A549 (cell line): ENCODE results near the gene OR2H1. TPM values are rescaled to one million over a fixed set of nuclear protein-coding genes. Genes with fewer than 3 reads are reported as not detected.

Source experiments
- ATAC-seq, 2 experiments: fragments of 200-7000 bp in 1 of 2; fragments of >200 bp in 1 of 2; cut with Nextera tagmentation in 1 of 2; cut with Tn5 transposase in 1 of 2; 3 replicates each; pipeline versions ENCODE4 v1.8.0 to v1.9.1; 2018 to 2020; ENCODE audit warnings: mild to moderate bottlenecking in 1 of 2, moderate library complexity in 1 of 2
- CTCF ChIA-PET: fragments of 300-600 bp; sonication (Branson Sonifier 250); formaldehyde crosslinking; extraction: SDS; loops from one replicate; lab custom pipeline; 2021; ENCODE audit warnings: antibody characterized with exemption, inconsistent platforms; lab: Yijun Ruan, JAX
- POLR2A ChIA-PET: fragments of 350-600 bp; formaldehyde crosslinking; extraction: SDS; loops from one replicate; lab custom pipeline; 2021; ENCODE audit warnings: antibody characterized with exemption, inconsistent platforms; lab: Yijun Ruan, JAX
- DNase-seq, 2 experiments: peaks; one replicate each; pipeline versions ENCODE4 v3.0.0 to v3.0.0-alpha.2; 2011 to 2016; ENCODE audit warnings: low read depth in 1 of 2, low spot score in 1 of 2
- FAIRE-seq: peaks from 2 replicates; lab custom pipeline; 2011; peaks lifted over from hg19 to GRCh38; lab: Jason Lieb, UNC
- H3K27ac ChIP-seq, 2 experiments: fragments of >200 bp; sonication (Bioruptor Twin); formaldehyde crosslinking; 3 replicates each; pipeline ENCODE4 v1.5.1; 2016 to 2017
- H3K4me1 ChIP-seq: fragments of >200 bp; sonication (Bioruptor Twin); formaldehyde crosslinking; 3 replicates; pipeline ENCODE4 v1.6.1; 2016
- H3K4me2 ChIP-seq: fragments of >200 bp; sonication (Bioruptor Twin); formaldehyde crosslinking; 3 replicates; pipeline ENCODE4 v1.6.1; 2016
- H3K4me3 ChIP-seq: fragments of >200 bp; sonication (Bioruptor Twin); formaldehyde crosslinking; 3 replicates; pipeline ENCODE4 v1.5.1; 2016
- H3K9me3 ChIP-seq: fragments of >200 bp; sonication (Bioruptor Twin); formaldehyde crosslinking; 3 replicates; pipeline ENCODE4 v1.6.1; 2016
- E2F6 ChIP-seq: IDR thresholded peaks from 2 replicates; pipeline ENCODE4 v1.6.1; 2012; ENCODE audit warnings: low read depth, borderline replicate concordance
- FOSL2 ChIP-seq, 2 experiments: fragments of 450-650 bp in 1 of 2; fragments of >200 bp in 1 of 2; sonication (Bioruptor Twin) in 1 of 2; formaldehyde crosslinking; IDR thresholded peaks; 2 replicates each; pipeline versions ENCODE4 v1.5.0 to v1.6.1; 2016 to 2020; ENCODE audit warnings: mild to moderate bottlenecking in 1 of 2, moderate library complexity in 1 of 2
- HES2 ChIP-seq: fragments of >200 bp; sonication (Bioruptor Twin); formaldehyde crosslinking; IDR thresholded peaks from 2 replicates; pipeline ENCODE4 v1.6.1; 2016
- HMGXB4 ChIP-seq: fragments of 250-450 bp; sonication (Bioruptor Pico); IDR thresholded peaks from 2 replicates; pipeline ENCODE4 v1.5.0; 2021; ENCODE audit warnings: mild to moderate bottlenecking, moderate library complexity, borderline replicate concordance
- HOXA7 ChIP-seq: fragments of 250-450 bp; sonication (Bioruptor Pico); IDR thresholded peaks from 2 replicates; pipeline ENCODE4 v1.5.0; 2020; ENCODE audit warnings: mild to moderate bottlenecking, moderate library complexity
- HOXB13 ChIP-seq: fragments of 250-450 bp; sonication (Bioruptor Pico); IDR thresholded peaks from 2 replicates; pipeline ENCODE4 v1.5.0; 2020; ENCODE audit warnings: low read depth, mild to moderate bottlenecking, moderate library complexity
- HOXB5 ChIP-seq: fragments of 250-450 bp; sonication (Bioruptor Pico); IDR thresholded peaks from 2 replicates; pipeline ENCODE4 v1.5.0; 2020; ENCODE audit warnings: mild to moderate bottlenecking, moderate library complexity
- JUN ChIP-seq, 2 experiments: fragments of >200 bp; sonication (Bioruptor Twin); formaldehyde crosslinking; IDR thresholded peaks; 2 replicates in 1 of 2; 3 replicates in 1 of 2; pipeline ENCODE4 v1.6.1; 2016 to 2017
- JUNB ChIP-seq: fragments of >200 bp; sonication (Bioruptor Twin); formaldehyde crosslinking; IDR thresholded peaks from 2 replicates; pipeline ENCODE4 v1.6.1; 2016
- MAZ ChIP-seq: fragments of 150-350 bp; IDR thresholded peaks from 2 replicates; pipeline ENCODE4 v1.6.1; 2014; ENCODE audit warnings: antibody characterized with exemption, low read depth, low read length, borderline replicate concordance
- PHF8 ChIP-seq: fragments of 200-600 bp; sonication (generic); IDR thresholded peaks from 2 replicates; pipeline ENCODE4 v1.6.1; 2016; ENCODE audit warnings: low read depth, mild to moderate bottlenecking, antibody characterized with exemption, moderate library complexity, borderline replicate concordance
- RCOR1 ChIP-seq: fragments of 150-350 bp; IDR thresholded peaks from 2 replicates; pipeline ENCODE4 v1.6.1; 2014; ENCODE audit warnings: antibody characterized with exemption, low read length, low read depth
- REST ChIP-seq: fragments of 200-600 bp; sonication (generic); IDR thresholded peaks from 2 replicates; pipeline ENCODE4 v1.6.1; 2016; ENCODE audit warnings: antibody characterized with exemption, mild to moderate bottlenecking, moderate library complexity
- RFX5 ChIP-seq: fragments of 450-650 bp; IDR thresholded peaks from 2 replicates; pipeline ENCODE4 v1.7.1; 2014; ENCODE audit warnings: antibody characterized with exemption, mild to moderate bottlenecking, moderate library complexity
- TFCP2L1 ChIP-seq: fragments of 250-450 bp; sonication (Bioruptor Pico); IDR thresholded peaks from 2 replicates; pipeline ENCODE4 v1.5.0; 2021; ENCODE audit warnings: mild to moderate bottlenecking
- TP53 ChIP-seq: fragments of 250-450 bp; sonication (Bioruptor Pico); IDR thresholded peaks from 2 replicates; pipeline ENCODE4 v1.5.0; 2021; ENCODE audit warnings: mild to moderate bottlenecking, moderate library complexity
- USF2 ChIP-seq: fragments of 450-650 bp; IDR thresholded peaks from 2 replicates; pipeline ENCODE4 v1.6.1; 2014; ENCODE audit warnings: antibody characterized with exemption
- ZSCAN20 ChIP-seq: fragments of 250-450 bp; sonication (Bioruptor Pico); IDR thresholded peaks from 2 replicates; pipeline ENCODE4 v1.8.0; 2022; ENCODE audit warnings: mild to moderate bottlenecking, moderate library complexity
- WGBS: methylation state at CpG from one replicate; pipeline ENCODE4 v1.1.6; 2017; ENCODE audit errors: missing lambda C conversion rate; 5-methylcytosine and 5-hydroxymethylcytosine counted together
- polyA plus RNA-seq, 4 experiments: library from polyadenylated mRNA; depleted of rRNA in 3 of 4; stranded (reverse); fragments of >200 nt; fragmentation: RNase III in 1 of 4; extraction: RNeasy Plus Mini Kit Qiagen cat#74134 plus additional on column Dnase treatment in 1 of 4; gene quantifications; 2 replicates in 3 of 4; 3 replicates in 1 of 4; pipeline ENCODE4 v1.2.3, GENCODE V29; 2011 to 2017

OR2H1 gene
- polyA plus RNA-seq, 2 of the 4 experiments (the other 2 are of a cell fraction), result not detected

- Histone ChIP-seq H3K9me3 (no peaks in the 10 kb centered on the region), H3K27ac (no peak overlapping the region), H3K4me3 (no peak overlapping the region), H3K4me1 (no peaks in the 10 kb centered on the region), H3K4me2 (no peak overlapping the region)
- ATAC-seq (no peak), DNase-seq (no peak), FAIRE-seq (no peak)
- TF ChIP-seq TP53 (CRISPR knock-in tag), result no peak
- TF ChIP-seq HES2, result no peak
- no peak for TF ChIP-seq JUN (IDR thresholded peaks at IDR 0.05)
- ChIA-PET CTCF (no interaction called here), POLR2A (no interaction called here)
These were observed 31.9 kb downstream of the OR2H1 start for GRCh38 chr6:29488874-29489273.

GRCh38 chr6:29489286-29489685 lies 32.3 kb downstream of the OR2H1 start:
- H3K27ac ChIP-seq, result no peak overlapping the region
- ATAC-seq (no peak), DNase-seq (no peak), FAIRE-seq (no peak)
- no peak for TF ChIP-seq E2F6
- TF ChIP-seq HOXA7 (CRISPR knock-in tag), result no peak
- TF ChIP-seq ZSCAN20 (CRISPR knock-in tag), result no peak
- TF ChIP-seq USF2, result no peak
- no peak for TF ChIP-seq MAZ
- no peak for TF ChIP-seq REST
- no peak for TF ChIP-seq HOXB13 (CRISPR knock-in tag)
- TF ChIP-seq RFX5, result no peak
- TF ChIP-seq RCOR1, result no peak
- TF ChIP-seq HOXB5 (CRISPR knock-in tag), result no peak
- TF ChIP-seq FOSL2 (IDR thresholded peaks at IDR 0.05), result no peak
- no peak for TF ChIP-seq FOSL2 (CRISPR knock-in tag; IDR thresholded peaks at IDR 0.05)
- TF ChIP-seq JUNB, result no peak
- TF ChIP-seq PHF8, result no peak
- TF ChIP-seq HMGXB4 (CRISPR knock-in tag), result no peak
- TF ChIP-seq HES2, result no peak
- no peak for TF ChIP-seq TFCP2L1 (CRISPR knock-in tag)
- TF ChIP-seq TP53 (CRISPR knock-in tag), result no peak
- no peak overlapping the region for H3K4me2 ChIP-seq
- ChIA-PET CTCF (interaction anchor here (0.6 kb wide), 1 partner anchor 254 kb away, joined by 3 read pairs; no protein-coding TSS in a partner anchor), POLR2A (no interaction called here)
- H3K4me1 ChIP-seq, result no peaks in the 10 kb centered on the region
- WGBS, result 56% methylated on average over 8 of the region's 8 CpGs
- H3K9me3 ChIP-seq, result no peaks in the 10 kb centered on the region
- no peak overlapping the region for H3K4me3 ChIP-seq
